ENCODE data around the gene OR2L8.

OR2L8 gene

GRCh38 chr1:247948558-247948957 is at the start of gene OR2L8:
OR2L8 (plus strand) TSS chr1:247948858; CDS start chr1:247948858, 0 bp downstream.
- no peak for DNase-seq (ENCODE audit: low read depth)
- no peak within 1 kb of the TSS for H3K4me3 ChIP-seq (ENCODE audit: low read depth, low read length)
- no peak for TF ChIP-seq CTCF (conservative IDR thresholded peaks at IDR 0.05; ENCODE audit: low read depth, low read length)

GRCh38 chr1:247904122-247904521 is 44.5 kb upstream of the OR2L8 start:
- no peak for DNase-seq (ENCODE audit: low read depth)
- no peak for TF ChIP-seq CTCF (conservative IDR thresholded peaks at IDR 0.05; ENCODE audit: low read depth, low read length)
- H3K4me3 ChIP-seq (ENCODE audit: low read depth, low read length) = no peak overlapping the region

- no peak overlapping the region for H3K4me3 ChIP-seq (ENCODE audit: low read depth, low read length)
- DNase-seq (ENCODE audit: low read depth) = no peak
- TF ChIP-seq CTCF (conservative IDR thresholded peaks at IDR 0.05; ENCODE audit: low read depth, low read length) = no peak
Measured at GRCh38 chr1:247905181-247905580, 43.5 kb upstream of the OR2L8 start.

GRCh38 chr1:247905910-247906503 is 42.7 kb upstream of the OR2L8 start:
- H3K4me3 ChIP-seq (ENCODE audit: low read depth, low read length) = no peak overlapping the region
- no peak for TF ChIP-seq CTCF (conservative IDR thresholded peaks at IDR 0.05; ENCODE audit: low read depth, low read length)
- DNase-seq (ENCODE audit: low read depth) = no peak

- no peak for TF ChIP-seq CTCF (conservative IDR thresholded peaks at IDR 0.05; ENCODE audit: low read depth, low read length)
- peak; percentile 12 for DNase-seq (ENCODE audit: low read depth)
- H3K4me3 ChIP-seq (ENCODE audit: low read depth, low read length) = no peak overlapping the region
Measured at GRCh38 chr1:247906504-247907047, 42.1 kb upstream of the OR2L8 start.

GRCh38 chr1:247908766-247909165 is 39.9 kb upstream of the OR2L8 start:
- no peak for TF ChIP-seq CTCF (conservative IDR thresholded peaks at IDR 0.05; ENCODE audit: low read depth, low read length)
- no peak overlapping the region for H3K4me3 ChIP-seq (ENCODE audit: low read depth, low read length)
- DNase-seq (ENCODE audit: low read depth) = no peak

- DNase-seq (ENCODE audit: low read depth) = no peak
- no peak for TF ChIP-seq CTCF (conservative IDR thresholded peaks at IDR 0.05; ENCODE audit: low read depth, low read length)
- H3K4me3 ChIP-seq (ENCODE audit: low read depth, low read length) = no peak overlapping the region
Measured at GRCh38 chr1:247913786-247914185, 34.9 kb upstream of the OR2L8 start.
